Muscle of back (tissue), 11 donors: ENCODE results near the gene INSIG1. TPM values are rescaled to one million over a fixed set of nuclear protein-coding genes. Genes with fewer than 3 reads are reported as not detected.

Experiments used
- DNase-seq, 3 donors: peaks; one replicate each; pipeline versions ENCODE4 v3.0.0 to v3.0.0-alpha.2; 2013
- polyA plus RNA-seq, 10 donors: library from polyadenylated mRNA; unstranded; fragments of 120-200 nt; gene quantifications; one replicate each; pipeline ENCODE4 v1.2.1, GENCODE V29; 2013; ENCODE audit not compliant: insufficient read length in 10 of 10

Gene INSIG1
- polyA plus RNA-seq, 10 donors: 17.0 to 33.0 (median 24.6) TPM

DNA sequence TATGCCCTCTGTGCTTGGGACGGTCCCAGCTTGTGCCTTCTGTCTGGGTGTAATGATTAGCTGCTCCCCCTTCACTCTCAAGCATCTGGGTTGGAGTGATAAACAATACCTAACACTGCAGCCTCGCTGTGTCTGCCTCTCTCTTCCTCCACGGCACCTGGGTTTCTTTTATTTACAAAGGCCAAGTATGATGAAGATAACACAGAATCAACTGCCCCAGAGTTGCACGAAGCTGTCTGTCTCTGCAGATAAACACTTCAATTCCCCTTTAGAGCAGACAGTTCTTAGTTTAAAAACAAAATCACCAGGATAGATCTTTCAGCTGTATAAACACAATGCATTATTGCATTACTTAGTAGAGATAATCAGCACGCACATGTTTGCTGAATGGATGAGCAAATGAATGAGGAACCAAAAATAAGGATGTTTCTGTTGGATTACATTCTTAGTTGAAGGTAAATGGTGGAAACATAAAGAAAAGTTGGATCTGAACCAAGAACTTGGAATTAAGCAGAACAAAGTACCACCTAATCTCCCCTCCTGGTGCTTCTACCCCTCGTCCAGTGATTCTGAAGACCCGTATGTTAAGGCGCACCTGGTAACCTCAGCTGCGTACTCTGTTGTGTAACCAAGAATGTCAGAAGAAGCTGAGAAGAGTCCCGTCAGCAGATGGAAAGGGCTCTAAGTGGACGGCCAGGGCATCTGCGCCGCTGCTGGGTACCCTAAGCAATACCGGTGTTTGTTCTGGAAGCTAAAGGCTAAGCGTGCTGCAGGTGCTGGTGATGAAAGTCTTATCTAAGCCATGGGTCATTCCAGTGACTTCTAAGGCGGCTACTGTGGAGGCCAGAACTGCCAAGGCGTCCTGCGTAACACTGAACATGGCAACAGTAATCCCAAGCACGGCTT is 26.6 kb downstream of the INSIG1 start:
- no peak for DNase-seq

GRCh38 chr7:155324918-155325235 is 27.2 kb downstream of the INSIG1 start:
- no peak for DNase-seq

DNA sequence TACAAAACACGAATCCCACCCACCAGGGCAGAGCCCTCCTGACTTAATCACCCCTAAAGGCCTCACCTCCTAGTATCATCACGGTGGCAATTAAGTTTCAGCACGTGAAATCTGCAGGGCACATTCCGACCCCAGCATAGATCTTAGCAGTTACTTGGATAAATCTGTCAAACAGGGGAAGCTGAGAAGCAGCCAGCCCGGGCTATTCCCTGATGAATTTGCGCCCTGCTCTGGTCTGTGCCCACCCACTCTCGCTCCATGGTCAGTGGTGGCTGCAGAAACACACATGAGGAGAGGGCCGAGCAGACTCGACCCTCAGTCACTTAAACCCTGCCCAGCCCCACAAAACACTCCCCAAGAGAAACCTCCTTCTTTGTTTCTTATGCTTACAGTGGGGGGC is 28.7 kb downstream of the INSIG1 start:
- no peak for DNase-seq

- no peak for DNase-seq
Observed at GRCh38 chr7:155327590-155328320, 30.1 kb downstream of the INSIG1 start.

DNA sequence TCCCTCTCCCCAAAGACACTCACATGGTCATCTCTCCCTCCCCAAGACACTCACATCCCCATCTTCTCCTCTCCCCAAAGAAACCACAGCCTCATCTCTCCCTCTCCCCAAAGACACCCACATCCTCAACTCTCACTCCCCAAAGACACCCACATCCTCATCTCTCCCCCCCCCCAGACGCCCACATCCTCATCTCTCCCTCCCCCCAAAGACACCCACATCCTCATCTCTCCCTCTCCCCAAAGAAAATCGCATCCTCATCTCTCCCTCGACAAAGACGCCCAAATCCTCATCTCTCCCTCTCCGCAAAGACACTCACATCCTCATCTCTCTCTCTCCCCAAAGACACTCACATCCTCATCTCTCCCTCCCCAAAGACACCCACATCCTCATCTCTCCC is 31.5 kb downstream of the INSIG1 start:
- DNase-seq: no peak

DNA sequence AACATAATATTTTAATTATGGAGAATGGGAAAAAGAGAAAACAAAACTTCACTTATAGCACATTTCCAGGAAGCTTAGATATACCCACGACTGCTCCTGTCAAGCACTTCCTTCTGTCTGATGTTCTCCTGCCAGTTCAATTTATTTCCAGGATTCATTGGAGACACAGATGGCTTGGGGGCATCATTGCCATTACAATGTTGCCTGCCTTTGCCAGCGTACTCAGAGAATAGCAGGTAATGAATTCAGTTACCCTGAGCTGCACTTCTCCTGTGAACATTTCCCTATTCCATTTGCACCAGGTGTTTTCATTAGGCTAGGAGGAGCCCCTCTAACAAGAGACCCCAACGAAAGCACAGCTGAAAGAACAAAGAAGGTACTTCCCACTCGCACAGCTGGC is 33.7 kb downstream of the INSIG1 start:
- no peak for DNase-seq

- no peak for DNase-seq
Observed at GRCh38 chr7:155333346-155334234, 35.9 kb downstream of the INSIG1 start.

- no peak for DNase-seq
Observed at GRCh38 chr7:155336812-155337602, 39.3 kb downstream of the INSIG1 start.

GRCh38 chr7:155337946-155338631 is 40.4 kb downstream of the INSIG1 start:
- DNase-seq: no peak

GRCh38 chr7:155338632-155339320 is 41.1 kb downstream of the INSIG1 start:
- DNase-seq: no peak

- no peak for DNase-seq
Observed at GRCh38 chr7:155339474-155339873, 41.8 kb downstream of the INSIG1 start.

DNA sequence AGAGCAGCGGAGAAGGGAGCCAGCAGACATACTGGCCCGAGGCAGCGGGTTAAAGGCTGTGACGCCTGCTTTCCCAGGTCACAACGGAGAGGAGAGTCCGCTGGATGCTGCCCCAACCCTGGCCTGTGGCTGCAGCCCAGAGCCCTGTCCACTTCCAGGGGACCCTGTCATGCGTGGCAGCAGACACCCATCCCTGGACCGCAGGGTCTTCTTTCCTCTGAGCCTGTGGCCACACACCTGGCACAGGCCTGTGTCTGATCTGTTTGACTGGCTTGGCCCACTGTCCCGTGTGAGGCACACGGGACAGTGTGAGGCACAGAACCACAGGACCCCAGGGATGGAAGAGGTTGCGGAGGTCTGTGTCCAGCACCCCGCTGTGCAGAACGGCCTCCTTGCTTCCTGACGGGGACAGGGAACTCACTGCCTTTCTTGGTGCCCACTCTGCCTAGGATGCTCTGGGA is 42.4 kb downstream of the INSIG1 start:
- no peak for DNase-seq

GRCh38 chr7:155340721-155341120 is 43.0 kb downstream of the INSIG1 start:
- DNase-seq: no peak

GRCh38 chr7:155341463-155341983 is 43.8 kb downstream of the INSIG1 start:
- no peak for DNase-seq

DNA sequence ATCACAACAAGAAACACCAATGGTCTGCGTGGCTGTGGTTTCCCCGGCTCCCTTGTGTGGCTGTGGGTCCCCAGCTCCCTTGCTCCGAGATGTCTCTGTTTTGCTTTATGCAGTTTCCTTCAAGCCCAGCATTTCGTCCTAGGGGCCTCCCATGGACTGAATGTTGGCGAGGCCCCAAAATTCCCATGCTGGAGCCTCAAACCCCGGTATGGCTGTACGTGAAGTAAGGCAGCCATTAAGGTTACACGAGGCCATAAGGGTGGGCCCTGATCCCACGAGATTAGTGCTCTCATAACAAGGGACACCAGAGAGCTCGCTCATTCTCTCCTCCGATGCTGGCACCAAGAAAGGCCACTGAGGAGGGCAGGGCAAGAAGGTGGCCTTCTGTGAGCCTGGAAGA is 44.6 kb downstream of the INSIG1 start:
- no peak for DNase-seq

GRCh38 chr7:155343150-155343549 is 45.5 kb downstream of the INSIG1 start:
- DNase-seq: no peak

GRCh38 chr7:155343661-155344121 is 46.0 kb downstream of the INSIG1 start:
- DNase-seq: no peak

DNA sequence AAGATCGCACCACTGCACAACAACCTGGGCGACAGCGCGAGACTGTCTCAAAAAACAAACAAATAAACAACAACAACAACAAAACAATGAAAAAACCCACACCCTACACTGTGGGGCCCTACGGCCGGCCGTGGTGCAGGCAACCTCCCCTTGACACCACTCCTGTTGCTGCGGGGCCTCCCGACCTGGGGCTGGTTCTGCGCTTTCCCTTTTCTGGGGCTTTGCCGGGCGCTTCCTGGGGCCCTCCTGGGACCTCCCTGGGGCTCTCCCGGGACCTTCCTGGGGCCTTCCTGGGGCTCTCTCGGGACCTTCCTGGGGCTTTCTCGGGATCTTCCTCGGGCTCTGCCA is 46.6 kb downstream of the INSIG1 start:
- no peak for DNase-seq

DNA sequence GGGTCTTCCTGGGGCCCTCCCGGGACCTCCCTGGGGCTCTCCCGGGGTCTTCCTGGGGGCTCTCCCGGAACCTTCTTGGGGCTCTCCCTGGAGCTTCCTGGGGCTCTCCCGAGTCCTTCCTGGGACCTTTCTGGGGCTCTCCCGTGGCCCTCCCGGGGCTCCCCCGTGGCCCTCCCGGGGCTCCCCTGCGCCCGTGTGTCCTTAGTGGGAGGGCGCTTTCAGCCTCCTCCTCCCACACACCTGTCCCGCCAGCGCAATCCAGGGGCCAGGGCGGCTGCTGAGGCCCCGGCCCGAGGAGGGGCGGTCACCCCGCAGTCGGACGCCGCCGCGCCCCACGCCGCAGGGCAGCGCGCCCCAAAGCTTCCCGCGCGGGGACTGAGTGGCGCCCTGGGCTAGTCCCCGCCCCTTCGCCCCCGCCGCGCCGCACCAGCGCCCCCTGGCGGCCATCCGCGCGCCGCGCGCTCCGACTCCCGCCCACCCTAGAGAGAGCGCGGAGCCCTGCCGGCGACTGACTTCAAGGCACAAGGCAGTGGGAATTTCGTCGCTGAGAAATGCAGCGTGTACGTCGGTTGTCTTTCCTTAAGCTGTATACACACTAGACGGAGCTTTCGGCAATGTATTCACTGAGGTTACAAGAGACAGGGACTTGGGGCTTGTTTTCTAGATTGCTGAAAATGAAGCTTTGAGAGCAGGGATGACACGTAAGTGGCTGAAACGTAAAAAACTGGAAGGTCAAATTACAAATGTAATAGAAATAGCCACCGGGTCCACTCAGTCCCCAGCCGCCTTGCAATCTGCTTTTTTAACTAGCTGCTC is 47.1 kb downstream of the INSIG1 start:
- peak; percentile 56 to 87 (median 84) for DNase-seq
